ENCODE results near the gene MYL9.

- TF ChIP-seq CTCF (IDR thresholded peaks at IDR 0.05) (no peak), POLR2A (IDR thresholded peaks at IDR 0.05) (no peak)
Measured at GRCh38 chr20:36542516-36543183, 1.3 kb downstream of the MYL9 start.

Data from vagina (tissue), 2 donors.